DMS 273 (cell line): ENCODE data around the gene INO80B.

Experiments
- DNase-seq: peaks from one replicate; lab custom pipeline; 2025; ENCODE audit not compliant: unreplicated experiment; lab: John Stamatoyannopoulos, UW

The INO80B gene

DNA sequence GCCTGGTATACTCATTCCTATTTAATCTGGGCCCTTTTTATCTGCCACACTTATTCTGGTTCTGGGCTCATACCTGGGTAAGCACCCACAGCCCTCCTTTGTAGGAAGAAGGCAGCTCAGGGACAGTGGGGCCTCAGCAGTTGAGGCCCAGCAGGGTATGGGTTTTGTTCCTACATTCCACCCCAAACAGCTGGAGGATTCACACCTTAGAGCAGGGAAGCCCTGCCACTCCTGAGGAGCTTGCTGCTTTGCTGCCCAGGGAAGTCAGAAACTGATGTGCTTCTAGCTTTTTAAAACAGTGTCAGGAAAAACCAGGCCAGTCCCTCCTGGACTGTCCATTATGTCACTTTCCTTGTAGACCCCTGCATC lies 45.7 kb downstream of the INO80B start:
- DNase-seq = no peak

GRCh38 chr2:74501335-74502071 lies 46.6 kb downstream of the INO80B start:
- DNase-seq = no peak

- no peak for DNase-seq
These were observed 47.3 kb downstream of the INO80B start for GRCh38 chr2:74502147-74502719.

GRCh38 chr2:74502720-74503505 lies 48.0 kb downstream of the INO80B start:
- DNase-seq = peak; percentile 51

DNA sequence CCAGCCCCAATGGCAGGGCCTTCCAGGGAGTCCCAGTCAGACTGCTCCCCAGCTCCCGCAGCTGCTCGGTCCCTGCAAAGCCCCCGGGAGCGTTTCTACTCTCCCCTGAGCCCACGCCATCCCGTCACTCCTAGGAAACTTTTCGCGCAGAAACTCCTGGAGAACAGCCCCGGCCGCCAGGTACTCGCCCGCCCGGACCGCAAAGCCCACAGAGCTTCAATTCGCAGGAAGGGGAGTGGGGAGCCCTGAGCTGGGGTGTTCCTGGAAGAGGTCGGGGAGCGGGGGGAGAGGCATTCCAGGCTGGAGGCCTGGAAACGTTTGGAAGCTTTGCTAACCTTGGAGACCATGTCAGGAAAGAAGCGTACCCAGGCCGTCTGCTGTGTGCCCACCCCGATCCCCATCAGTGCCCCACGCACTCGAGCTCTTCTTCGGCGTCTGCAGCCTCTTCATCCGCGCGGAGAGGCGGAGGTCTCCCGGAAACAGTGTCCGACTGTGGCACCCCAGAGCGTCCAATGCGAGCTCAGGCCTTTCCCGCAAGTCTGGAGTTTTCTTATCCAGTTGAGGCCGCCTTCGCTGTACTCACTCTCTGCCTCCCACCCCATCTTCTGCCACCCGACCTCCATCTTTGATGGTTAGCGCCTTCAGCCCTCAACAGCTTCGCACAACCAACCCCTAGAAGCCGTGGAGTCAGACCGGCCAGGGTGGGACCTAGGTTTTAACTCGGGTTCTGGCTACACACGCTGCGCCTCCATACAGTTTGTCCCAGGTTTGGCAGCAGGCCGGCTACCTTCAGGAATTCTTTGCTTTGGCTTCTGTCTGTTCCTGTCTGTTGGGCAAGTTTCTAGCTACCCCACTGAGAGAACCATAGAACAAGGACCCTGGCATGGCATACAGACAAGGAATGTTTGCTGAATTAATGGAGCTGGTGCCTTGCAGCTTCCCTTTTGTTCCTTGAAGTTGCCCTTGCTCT lies 48.9 kb downstream of the INO80B start:
- DNase-seq = no peak

- no peak for DNase-seq
These were observed 49.7 kb downstream of the INO80B start for GRCh38 chr2:74504591-74504990.

DNA sequence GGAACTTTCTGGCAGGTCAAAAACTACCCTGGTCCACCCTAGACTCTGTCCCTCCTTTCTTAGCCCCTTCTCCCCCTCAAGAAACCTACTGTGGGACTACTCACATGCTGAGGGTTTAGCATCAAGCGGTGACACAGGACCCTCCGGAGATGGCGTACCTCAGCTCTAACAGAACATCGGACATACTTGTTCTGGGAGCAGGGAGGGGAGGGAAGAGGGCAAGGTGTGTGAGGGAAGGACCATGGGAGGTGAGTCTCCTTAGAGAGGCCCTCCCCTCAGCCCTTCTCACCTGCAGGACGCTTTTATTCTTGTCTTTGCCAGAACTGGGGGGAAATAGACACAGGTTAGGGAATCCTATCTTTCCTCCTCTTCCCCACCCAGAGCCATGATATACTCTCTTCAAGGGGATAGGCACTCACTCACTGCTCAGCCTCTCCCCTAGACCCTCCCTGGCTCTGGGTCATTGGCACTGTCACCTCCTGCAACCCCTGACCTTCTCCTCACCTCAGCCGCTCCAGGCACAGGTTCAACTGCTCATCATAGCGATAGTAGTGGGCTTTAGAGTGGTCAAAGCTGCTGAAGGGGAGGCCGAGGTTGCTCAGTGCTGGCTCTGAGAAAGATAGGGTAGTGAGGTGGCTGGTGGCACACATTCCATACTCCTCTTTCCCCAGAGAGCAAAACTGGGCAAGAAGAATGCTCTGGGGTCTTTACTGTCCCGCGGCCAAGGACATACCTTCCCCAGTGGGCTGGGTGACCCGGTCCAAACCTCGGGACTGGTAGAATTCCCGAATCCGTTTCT lies 50.8 kb downstream of the INO80B start:
- no peak for DNase-seq

DNA sequence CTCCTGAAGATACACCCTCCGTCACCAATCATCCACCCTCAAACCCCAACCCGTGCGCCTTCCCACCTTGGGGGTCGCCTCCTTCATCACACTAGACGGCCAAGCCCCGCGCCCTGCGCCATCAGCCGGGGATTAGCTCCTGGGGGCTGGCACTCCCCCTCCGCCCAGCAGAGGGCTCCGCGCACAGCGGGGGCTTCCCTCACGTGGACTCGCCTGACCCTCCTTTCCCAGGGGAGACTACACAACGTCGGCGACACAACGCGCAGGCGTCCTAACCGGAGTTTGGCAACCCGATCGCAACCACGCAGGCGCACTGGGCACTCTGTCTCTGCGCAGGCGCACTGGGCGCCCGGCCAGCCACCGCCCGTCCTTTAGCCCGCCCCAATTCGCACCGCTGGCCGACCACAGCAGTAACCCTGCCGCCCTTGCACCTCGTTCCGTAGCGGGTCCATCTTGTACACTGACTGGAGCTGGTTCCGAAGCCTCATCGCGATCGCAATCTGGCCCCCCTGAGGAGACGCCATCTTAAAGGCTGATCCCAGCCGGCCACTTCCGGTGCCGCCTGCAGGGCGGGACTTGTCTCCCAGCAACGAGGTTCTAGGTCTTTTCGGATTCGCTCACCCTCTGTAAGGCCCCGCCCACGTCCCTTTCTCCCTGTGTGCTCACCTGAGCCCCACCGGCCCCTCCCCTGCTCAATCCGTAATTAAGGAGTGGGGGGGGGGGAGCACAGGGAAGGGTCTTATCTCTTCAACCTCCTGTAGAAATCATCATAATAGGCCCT lies 52.4 kb downstream of the INO80B start, which contains the start of gene PCGF1:
PCGF1 (minus strand) TSS at position 551 of the 781 bp plus-strand sequence; CDS start at position 524, 27 bp downstream.
- DNase-seq = peak; percentile 99
